Vagina (tissue), 2 donors: Measurements from ENCODE around the gene PTPRM.

Source experiments
- POLR2AphosphoS5 ChIP-seq, 2 donors: sonication (generic); formaldehyde crosslinking; IDR thresholded peaks; one replicate each; pipeline ENCODE4 v1.9.0; 2017; ENCODE audit warnings: antibody characterized with exemption in 2 of 2, mild to moderate bottlenecking in 2 of 2, low read depth in 1 of 2; ENCODE audit not compliant: insufficient read depth in 1 of 2
- TF ChIP-seq, protein P1 (sequence below), 3 experiments: fragments of 450-650 bp in 2 of 3; fragments of 200-600 bp in 1 of 3; sonication (generic) in 1 of 3; IDR thresholded peaks; one replicate each; pipeline ENCODE4 v1.5.1; 2017 to 2019; ENCODE audit warnings: antibody characterized with exemption in 3 of 3, mild to moderate bottlenecking in 2 of 3, moderate library complexity in 2 of 3

- TF ChIP-seq POLR2AphosphoS5 (IDR thresholded peaks at IDR 0.05; ENCODE audit: insufficient read depth in 1 of 2, low read depth in 1 of 2) = no peak
- TF ChIP-seq, protein P1, sequence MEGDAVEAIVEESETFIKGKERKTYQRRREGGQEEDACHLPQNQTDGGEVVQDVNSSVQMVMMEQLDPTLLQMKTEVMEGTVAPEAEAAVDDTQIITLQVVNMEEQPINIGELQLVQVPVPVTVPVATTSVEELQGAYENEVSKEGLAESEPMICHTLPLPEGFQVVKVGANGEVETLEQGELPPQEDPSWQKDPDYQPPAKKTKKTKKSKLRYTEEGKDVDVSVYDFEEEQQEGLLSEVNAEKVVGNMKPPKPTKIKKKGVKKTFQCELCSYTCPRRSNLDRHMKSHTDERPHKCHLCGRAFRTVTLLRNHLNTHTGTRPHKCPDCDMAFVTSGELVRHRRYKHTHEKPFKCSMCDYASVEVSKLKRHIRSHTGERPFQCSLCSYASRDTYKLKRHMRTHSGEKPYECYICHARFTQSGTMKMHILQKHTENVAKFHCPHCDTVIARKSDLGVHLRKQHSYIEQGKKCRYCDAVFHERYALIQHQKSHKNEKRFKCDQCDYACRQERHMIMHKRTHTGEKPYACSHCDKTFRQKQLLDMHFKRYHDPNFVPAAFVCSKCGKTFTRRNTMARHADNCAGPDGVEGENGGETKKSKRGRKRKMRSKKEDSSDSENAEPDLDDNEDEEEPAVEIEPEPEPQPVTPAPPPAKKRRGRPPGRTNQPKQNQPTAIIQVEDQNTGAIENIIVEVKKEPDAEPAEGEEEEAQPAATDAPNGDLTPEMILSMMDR (IDR thresholded peaks at IDR 0.05) = no peak
Observed at GRCh38 chr18:7859122-7859521, 292.0 kb downstream of the PTPRM start.
